ENCODE measurements around the gene PHF10.

PHF10 gene

GRCh38 chr6:169661391-169661756, 62.9 kb downstream of the PHF10 start:
- DNase-seq, result no peak
- no peaks in the 10 kb centered on the region for H3K9me3 ChIP-seq
- peaks cover 16% of the 10 kb centered on the region for H3K36me3 ChIP-seq
- TF ChIP-seq CTCF (IDR thresholded peaks at IDR 0.05; ENCODE audit: low read depth, low read length), result no peak
- no peaks in the 10 kb centered on the region for H3K4me1 ChIP-seq
- no peak overlapping the region for H3K4me3 ChIP-seq (ENCODE audit: low read depth, low read length)
- no peaks in the 10 kb centered on the region for H3K27me3 ChIP-seq

- no peaks in the 10 kb centered on the region for H3K9me3 ChIP-seq
- H3K4me1 ChIP-seq, result no peaks in the 10 kb centered on the region
- no peak for DNase-seq
- H3K4me3 ChIP-seq (ENCODE audit: low read depth, low read length), result no peak overlapping the region
- H3K27me3 ChIP-seq, result no peaks in the 10 kb centered on the region
- H3K36me3 ChIP-seq, result peaks cover 16% of the 10 kb centered on the region
- no peak for TF ChIP-seq CTCF (IDR thresholded peaks at IDR 0.05; ENCODE audit: low read depth, low read length)
Observed at GRCh38 chr6:169660751-169661390, 63.4 kb downstream of the PHF10 start.

GRCh38 chr6:169659820-169660610, 64.3 kb downstream of the PHF10 start:
- DNase-seq, result no peak
- Histone ChIP-seq H3K36me3 (peaks cover 16% of the 10 kb centered on the region), H3K9me3 (no peaks in the 10 kb centered on the region), H3K27me3 (no peaks in the 10 kb centered on the region), H3K4me1 (no peaks in the 10 kb centered on the region), H3K4me3 (ENCODE audit: low read depth, low read length) (no peak overlapping the region)
- no peak for TF ChIP-seq CTCF (IDR thresholded peaks at IDR 0.05; ENCODE audit: low read depth, low read length)

GRCh38 chr6:169657284-169657610, 67.1 kb downstream of the PHF10 start:
- no peak overlapping the region for H3K4me3 ChIP-seq (ENCODE audit: low read depth, low read length)
- no peaks in the 10 kb centered on the region for H3K4me1 ChIP-seq
- no peaks in the 10 kb centered on the region for H3K9me3 ChIP-seq
- no peak for TF ChIP-seq CTCF (IDR thresholded peaks at IDR 0.05; ENCODE audit: low read depth, low read length)
- H3K27me3 ChIP-seq, result no peaks in the 10 kb centered on the region
- H3K36me3 ChIP-seq, result peaks cover 6% of the 10 kb centered on the region; the same call in 1 of the 2 replicates
- DNase-seq, result no peak

- no peak for TF ChIP-seq CTCF (IDR thresholded peaks at IDR 0.05; ENCODE audit: low read depth, low read length)
- DNase-seq, result no peak
- Histone ChIP-seq H3K27me3 (no peaks in the 10 kb centered on the region), H3K4me1 (no peaks in the 10 kb centered on the region), H3K4me3 (ENCODE audit: low read depth, low read length) (no peak overlapping the region), H3K36me3 (peaks cover 6% of the 10 kb centered on the region), H3K9me3 (no peaks in the 10 kb centered on the region)
Observed at GRCh38 chr6:169656546-169657283, 67.6 kb downstream of the PHF10 start.
